Activated naive CD4-positive, alpha-beta T cell (primary cell): Measurements from ENCODE around the gene KIR3DL3.
"Not testable (repeated sequence)": the region's sequence is repeated elsewhere in the genome, so short reads cannot be mapped to it uniquely, and the experiment has no call there.

Experiments
- DNase-seq, 4 experiments: peaks; one replicate each; lab custom pipeline; 2025; lab: John Stamatoyannopoulos, UW

KIR3DL3 gene

DNA sequence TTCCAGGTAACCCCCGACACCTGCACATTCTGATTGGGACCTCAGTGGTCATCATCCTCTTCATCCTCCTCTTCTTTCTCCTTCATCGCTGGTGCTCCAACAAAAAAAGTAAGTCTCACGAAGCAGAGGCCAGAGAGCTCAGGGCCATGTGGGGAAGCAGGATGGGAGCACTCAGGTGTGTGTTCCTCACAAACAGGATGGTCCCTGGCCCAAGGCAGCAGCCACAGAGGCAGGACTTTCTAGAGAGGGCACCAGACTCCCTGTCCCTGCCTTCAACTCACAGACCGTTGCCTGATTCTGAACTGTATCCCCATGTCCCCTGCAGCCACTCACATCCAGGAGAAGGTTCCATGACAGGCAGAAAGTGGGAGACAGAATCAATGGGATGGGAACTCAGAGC lies 58.7 kb downstream of the KIR3DL3 start:
- not testable (repeated sequence) for DNase-seq
